Measurements from ENCODE around the gene MPZL2.

Gene MPZL2

GRCh38 chr11:118216621-118217481, 47.2 kb downstream of the MPZL2 start:
- Mint-ChIP-seq H3K27ac (no peak overlapping the region), H3K4me1 (no peaks in the 10 kb centered on the region), H3K4me3 (no peak overlapping the region), H3K9me3 (no peaks in the 10 kb centered on the region), H3K36me3 (ENCODE audit: low read depth) (no peaks in the 10 kb centered on the region), H3K27me3 (ENCODE audit: low read depth) (peaks cover 74% of the 10 kb centered on the region)
- no peak for TF ChIP-seq CTCF (IDR thresholded peaks at IDR 0.05; ENCODE audit: unreplicated experiment in 3 of 3)

DNA sequence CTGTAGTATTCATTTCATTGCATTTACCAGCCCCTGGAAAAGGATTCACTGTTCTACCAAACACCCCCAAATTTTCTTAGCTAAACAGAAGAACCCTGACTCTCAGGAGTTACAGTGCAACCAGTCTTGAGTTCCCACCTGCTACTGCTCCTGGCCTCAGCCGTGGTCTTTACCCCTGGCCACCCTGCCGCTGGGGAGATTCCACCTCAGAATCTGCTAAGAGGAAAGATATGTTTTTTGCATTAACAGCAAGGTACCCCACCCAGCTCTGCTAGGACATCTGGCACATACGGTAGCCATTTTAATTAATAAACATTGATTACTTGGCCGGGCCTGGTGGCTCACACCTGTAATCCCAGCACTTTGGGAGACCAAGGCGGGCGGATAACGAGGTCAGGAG, 48.3 kb downstream of the MPZL2 start:
- no peak for TF ChIP-seq CTCF (IDR thresholded peaks at IDR 0.05; ENCODE audit: unreplicated experiment in 3 of 3)
- H3K36me3 Mint-ChIP-seq (ENCODE audit: low read depth): no peaks in the 10 kb centered on the region
- no peaks in the 10 kb centered on the region for H3K9me3 Mint-ChIP-seq
- H3K4me3 Mint-ChIP-seq: no peak overlapping the region
- peaks cover 4% of the 10 kb centered on the region for H3K4me1 Mint-ChIP-seq
- no peak overlapping the region for H3K27ac Mint-ChIP-seq
- H3K27me3 Mint-ChIP-seq (ENCODE audit: low read depth): peaks cover 74% of the 10 kb centered on the region

GRCh38 chr11:118215262-118215661, 48.8 kb downstream of the MPZL2 start:
- no peak for TF ChIP-seq CTCF (IDR thresholded peaks at IDR 0.05; ENCODE audit: unreplicated experiment in 3 of 3)
- Mint-ChIP-seq H3K9me3 (no peaks in the 10 kb centered on the region), H3K27me3 (ENCODE audit: low read depth) (peaks cover 76% of the 10 kb centered on the region), H3K4me3 (no peak overlapping the region), H3K4me1 (peaks cover 5% of the 10 kb centered on the region), H3K36me3 (ENCODE audit: low read depth) (no peaks in the 10 kb centered on the region), H3K27ac (no peak overlapping the region)

DNA sequence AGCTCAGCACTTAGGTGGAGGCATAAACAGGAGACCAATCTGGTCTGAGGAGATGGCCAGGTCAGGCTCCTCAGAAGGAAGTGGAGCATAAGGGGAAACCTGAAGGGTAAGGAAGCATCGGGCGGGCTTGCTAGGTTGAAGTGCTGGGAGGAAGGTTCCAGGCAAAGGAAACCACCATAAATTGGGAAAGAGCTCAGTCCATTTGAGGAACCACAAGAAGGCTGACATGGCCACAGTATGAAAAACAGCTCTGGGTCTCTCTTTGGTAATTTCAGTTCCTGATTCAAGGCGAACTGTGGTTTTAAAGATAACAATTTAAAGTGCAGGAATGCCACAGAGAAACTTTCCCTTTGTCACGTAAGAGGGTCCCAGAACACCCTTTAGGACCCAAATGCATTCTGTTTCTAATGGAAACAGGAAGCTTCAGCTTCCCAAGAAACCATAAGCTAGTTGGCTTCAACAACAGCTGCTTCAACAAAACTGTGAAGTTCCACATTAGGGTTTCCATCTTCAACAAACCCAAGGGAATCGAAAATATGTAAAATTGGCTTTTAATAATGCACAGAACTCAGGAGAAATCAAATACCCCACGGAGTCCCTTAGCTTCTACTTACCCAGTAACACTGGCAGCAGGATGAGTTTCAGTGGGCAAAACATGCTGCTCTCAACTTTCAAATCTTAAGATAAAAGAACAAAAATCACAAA, 49.7 kb downstream of the MPZL2 start:
- Mint-ChIP-seq H3K27ac (no peak overlapping the region), H3K9me3 (no peaks in the 10 kb centered on the region), H3K4me3 (no peak overlapping the region), H3K27me3 (ENCODE audit: low read depth) (peaks cover 72% of the 10 kb centered on the region), H3K4me1 (peaks cover 5% of the 10 kb centered on the region), H3K36me3 (ENCODE audit: low read depth) (no peaks in the 10 kb centered on the region)
- no peak for TF ChIP-seq CTCF (IDR thresholded peaks at IDR 0.05; ENCODE audit: unreplicated experiment in 3 of 3)

- H3K4me3 Mint-ChIP-seq: no peak overlapping the region
- no peaks in the 10 kb centered on the region for H3K36me3 Mint-ChIP-seq (ENCODE audit: low read depth)
- TF ChIP-seq CTCF (IDR thresholded peaks at IDR 0.05; ENCODE audit: unreplicated experiment in 3 of 3): no peak
These were observed 50.3 kb downstream of the MPZL2 start for GRCh38 chr11:118213781-118214180.

More at GRCh38 chr11:118213781-118214180, 50.3 kb downstream of the MPZL2 start:
- H3K9me3 Mint-ChIP-seq: no peaks in the 10 kb centered on the region
- H3K4me1 Mint-ChIP-seq: peaks cover 5% of the 10 kb centered on the region
- H3K27me3 Mint-ChIP-seq (ENCODE audit: low read depth): peaks cover 72% of the 10 kb centered on the region
- no peak overlapping the region for H3K27ac Mint-ChIP-seq

All from nephron (organoid).